H1 (cell line): ENCODE results near the gene COX10. TPM values are rescaled to one million over a fixed set of nuclear protein-coding genes. Genes with fewer than 3 reads are reported as not detected.

ENCODE experiments used
- CTBP2 ChIP-seq: IDR thresholded peaks from 2 replicates; pipeline ENCODE4 v1.7.0; 2011; ENCODE audit warnings: borderline replicate concordance, mild to moderate bottlenecking, moderate library complexity, mixed read lengths, low read length; ENCODE audit not compliant: insufficient read depth, insufficient read length
- polyA plus RNA-seq, 7 experiments: library from polyadenylated mRNA; depleted of rRNA in 3 of 7; stranded (reverse) in 5 of 7; unstranded in 2 of 7; fragments of >200 nt in 5 of 7; fragments of 200-250 nt in 2 of 7; gene quantifications; 1 replicate in 5 of 7; 2 replicates in 1 of 7; 4 replicates in 1 of 7; pipeline versions ENCODE4 v1.2.1 to v1.2.3, GENCODE V29; 2011 to 2013; ENCODE audit warnings: missing spikeins in 2 of 7, mixed read lengths in 2 of 7
- total RNA-seq: library from RNA; stranded (reverse); fragmentation: NEBNext Ultra II Directional; extraction: Animal tissue kit (Norgen Biotek cat#: 25700); gene quantifications from 2 replicates; pipeline ENCODE4 v1.2.1, GENCODE V29; 2021

The COX10 gene
- total and polyA plus RNA-seq, 2 of the 8 experiments (the other 6 are each of a cell fraction or from before 2014, with no cell fraction given), result 18.0 to 23.0 TPM

DNA sequence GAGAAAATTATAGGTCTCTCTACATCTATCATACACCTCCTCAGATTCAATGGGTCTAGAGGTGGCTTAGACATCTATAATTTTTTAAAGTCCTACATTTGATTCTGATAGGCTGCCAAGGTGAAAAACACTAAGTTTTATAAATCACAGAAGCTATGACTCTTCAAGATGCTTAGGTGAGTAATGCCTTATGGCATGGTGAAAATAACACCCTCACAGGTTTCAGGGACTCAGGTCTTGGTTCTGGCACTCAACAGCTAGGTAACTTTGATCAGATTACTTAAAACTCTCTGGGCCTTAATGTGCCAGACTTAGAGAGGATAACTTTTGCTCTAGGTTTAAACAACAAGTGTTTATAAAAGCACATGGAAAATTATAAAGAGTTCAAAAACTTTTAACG is 2.0 kb upstream of the COX10 start (continued):
- no peak for TF ChIP-seq CTBP2
